Limb (tissue), 2 donors: ENCODE measurements around the gene SRCIN1.
"Not testable (repeated sequence)": the region's sequence is repeated elsewhere in the genome, so short reads cannot be mapped to it uniquely, and the experiment has no call there.

Experiments
- DNase-seq, 2 donors: peaks; one replicate each; pipeline ENCODE4 v3.0.0-alpha.2; 2016; ENCODE audit errors: extremely low spot score in 2 of 2

SRCIN1 gene, protein sequence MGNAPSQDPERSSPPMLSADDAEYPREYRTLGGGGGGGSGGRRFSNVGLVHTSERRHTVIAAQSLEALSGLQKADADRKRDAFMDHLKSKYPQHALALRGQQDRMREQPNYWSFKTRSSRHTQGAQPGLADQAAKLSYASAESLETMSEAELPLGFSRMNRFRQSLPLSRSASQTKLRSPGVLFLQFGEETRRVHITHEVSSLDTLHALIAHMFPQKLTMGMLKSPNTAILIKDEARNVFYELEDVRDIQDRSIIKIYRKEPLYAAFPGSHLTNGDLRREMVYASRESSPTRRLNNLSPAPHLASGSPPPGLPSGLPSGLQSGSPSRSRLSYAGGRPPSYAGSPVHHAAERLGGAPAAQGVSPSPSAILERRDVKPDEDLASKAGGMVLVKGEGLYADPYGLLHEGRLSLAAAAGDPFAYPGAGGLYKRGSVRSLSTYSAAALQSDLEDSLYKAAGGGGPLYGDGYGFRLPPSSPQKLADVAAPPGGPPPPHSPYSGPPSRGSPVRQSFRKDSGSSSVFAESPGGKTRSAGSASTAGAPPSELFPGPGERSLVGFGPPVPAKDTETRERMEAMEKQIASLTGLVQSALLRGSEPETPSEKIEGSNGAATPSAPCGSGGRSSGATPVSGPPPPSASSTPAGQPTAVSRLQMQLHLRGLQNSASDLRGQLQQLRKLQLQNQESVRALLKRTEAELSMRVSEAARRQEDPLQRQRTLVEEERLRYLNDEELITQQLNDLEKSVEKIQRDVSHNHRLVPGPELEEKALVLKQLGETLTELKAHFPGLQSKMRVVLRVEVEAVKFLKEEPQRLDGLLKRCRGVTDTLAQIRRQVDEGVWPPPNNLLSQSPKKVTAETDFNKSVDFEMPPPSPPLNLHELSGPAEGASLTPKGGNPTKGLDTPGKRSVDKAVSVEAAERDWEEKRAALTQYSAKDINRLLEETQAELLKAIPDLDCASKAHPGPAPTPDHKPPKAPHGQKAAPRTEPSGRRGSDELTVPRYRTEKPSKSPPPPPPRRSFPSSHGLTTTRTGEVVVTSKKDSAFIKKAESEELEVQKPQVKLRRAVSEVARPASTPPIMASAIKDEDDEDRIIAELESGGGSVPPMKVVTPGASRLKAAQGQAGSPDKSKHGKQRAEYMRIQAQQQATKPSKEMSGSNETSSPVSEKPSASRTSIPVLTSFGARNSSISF

DNA sequence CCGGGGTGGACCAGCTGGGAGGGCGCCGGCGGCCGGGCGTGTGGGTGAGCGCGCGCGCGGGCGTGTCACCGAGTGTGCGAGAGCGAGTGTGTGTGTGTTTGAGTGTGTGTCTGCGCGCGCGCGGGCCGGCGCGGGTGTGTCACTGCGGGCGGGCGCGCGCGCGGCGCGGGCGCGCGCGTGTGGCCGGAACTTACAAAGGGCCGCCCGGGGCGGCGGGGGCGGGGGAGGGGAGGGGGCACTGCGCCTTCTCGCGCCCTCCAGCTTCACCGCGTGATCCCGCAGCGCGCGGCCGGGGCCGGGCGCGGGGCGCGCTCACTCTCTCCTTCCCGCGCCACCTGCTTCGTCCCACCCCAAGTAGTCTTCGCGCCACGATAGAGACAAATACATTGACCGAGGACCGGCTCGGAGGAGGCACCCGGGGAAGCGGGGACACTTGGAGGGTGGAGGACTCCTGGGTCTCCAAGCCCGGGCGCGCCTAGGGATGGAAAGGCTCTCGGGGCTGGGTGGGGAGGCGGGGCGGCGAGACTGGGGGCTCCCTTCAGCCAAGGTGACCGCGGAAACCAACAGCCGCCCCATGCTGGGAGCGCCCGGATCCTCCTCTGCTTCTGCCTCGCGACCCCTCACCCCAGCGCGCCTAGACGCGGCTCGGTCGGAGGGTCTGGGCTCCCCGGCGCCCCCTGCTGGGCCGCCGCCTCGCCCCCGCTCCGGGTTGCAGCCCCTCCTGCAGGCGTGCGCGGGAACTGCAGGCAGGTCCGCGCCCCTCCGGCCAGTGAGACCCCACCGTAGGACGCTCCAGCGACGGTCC is at the start of gene SRCIN1:
Gene SRCIN1, minus strand, starts transcription at position 112 of the 805 bp plus-strand sequence. CDS start 247 bp downstream, outside the sequence.
- peak; percentile 73 to 86 for DNase-seq

DNA sequence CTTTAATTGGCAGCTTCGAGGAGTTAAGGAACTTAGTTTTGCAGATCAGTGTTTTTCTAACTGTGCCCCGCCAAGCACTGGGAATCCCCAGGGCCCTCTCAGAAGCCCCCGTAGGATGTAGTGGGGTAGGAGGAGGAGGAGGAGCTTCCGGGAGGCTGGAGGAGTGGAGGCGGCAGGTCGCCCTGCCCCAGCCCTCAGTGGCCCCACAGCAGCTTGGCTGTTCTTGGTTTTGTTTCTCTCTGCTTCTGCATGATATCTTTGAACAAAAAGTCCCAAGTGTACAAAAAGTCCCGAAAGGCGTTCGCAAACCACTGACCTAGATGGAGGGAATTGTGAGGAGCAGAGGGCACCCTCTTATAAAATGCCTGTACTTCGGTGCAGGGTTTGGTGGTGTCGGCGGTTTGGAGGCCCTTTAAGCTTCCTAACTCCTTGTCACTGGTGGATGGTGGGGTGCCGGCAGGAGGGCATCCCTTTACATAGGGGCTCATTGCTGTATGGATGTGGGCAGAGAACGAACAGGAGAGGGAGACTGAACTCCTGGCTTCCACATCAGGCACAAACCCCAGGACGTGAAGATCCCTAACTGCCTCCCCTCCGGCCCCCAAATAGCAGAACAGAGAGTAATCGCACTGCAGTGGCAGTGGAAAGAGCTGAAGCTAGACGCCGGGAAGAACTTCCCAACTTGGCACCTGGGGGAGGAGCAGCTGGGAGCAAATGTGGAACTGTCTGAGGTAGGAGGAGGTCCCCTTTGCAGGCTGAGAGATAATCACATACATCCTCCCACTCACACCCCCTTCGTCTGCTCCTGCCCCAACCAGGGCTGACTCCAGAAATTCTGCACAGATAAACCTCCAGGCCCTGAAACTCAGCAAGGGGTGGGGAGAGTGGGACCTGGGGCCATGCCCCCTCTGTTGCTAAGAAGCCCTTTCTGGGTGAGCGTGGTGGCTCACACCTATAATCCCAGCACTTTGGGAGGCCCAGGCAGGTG is 49.0 kb upstream of the SRCIN1 start:
- DNase-seq = no peak

DNA sequence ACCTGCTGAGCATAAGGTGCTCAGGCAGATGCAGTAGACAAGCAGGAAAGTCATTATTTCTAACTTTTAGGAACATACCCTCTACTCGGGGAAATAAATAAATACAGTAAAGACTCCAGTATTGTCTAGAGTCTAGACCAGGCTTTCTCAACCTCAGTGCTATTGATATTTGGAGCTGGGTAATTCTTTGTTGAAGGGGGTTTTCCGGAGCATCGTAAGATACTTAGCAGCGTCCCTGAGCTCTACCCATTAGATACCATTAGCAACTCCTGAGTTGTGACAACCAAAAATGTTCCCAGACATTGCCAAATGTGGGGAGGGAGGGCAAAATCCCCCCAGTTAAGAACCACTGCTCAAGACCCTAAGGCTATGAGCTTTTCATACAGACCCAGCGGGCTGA is 47.9 kb upstream of the SRCIN1 start:
- DNase-seq = no peak

DNA sequence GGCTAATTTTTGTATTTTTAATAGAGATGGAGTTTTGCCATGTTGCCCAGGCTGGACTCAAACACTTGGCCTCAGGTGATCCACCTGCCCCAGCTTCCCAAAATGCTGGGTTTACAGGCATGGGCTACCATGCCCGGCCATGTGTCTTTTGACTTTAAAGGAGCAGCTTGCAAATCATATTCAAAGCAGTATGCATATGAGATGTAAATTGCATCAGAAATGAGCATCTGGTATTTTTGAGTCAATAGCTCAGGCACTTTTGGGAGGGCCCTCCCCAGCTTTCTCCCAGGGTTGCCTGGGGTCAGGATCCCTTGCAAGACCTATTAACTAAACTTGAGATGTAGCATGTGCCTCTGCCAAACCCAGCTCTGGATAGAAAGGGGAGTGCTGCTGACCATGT is 47.5 kb upstream of the SRCIN1 start:
- DNase-seq = no peak

DNA sequence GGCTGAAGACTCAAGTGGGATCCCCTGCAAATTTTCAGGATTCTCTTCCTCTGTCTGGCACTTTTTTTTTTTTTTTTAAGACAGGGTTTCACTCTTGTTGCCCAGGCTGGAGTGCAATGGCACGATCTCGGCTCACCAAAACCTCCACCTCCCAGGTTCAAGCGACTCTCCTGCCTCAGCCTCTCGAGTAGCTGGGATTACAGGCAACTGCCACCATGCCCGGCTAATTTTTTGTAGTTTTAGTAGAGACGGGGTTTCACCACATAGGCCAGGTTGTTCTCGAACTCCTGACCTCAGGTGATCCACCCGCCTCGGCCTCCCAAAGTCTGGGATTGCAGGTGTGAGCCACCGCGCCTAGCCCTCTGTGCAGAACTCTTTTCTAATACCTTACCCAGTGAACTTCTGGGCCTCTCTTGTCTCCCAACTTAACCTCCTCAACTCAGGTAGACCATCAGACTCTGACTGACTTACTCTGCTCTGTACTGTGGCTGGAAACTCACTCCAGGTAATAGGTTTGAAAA is 45.0 kb upstream of the SRCIN1 start:
- DNase-seq = not testable (repeated sequence)

DNA sequence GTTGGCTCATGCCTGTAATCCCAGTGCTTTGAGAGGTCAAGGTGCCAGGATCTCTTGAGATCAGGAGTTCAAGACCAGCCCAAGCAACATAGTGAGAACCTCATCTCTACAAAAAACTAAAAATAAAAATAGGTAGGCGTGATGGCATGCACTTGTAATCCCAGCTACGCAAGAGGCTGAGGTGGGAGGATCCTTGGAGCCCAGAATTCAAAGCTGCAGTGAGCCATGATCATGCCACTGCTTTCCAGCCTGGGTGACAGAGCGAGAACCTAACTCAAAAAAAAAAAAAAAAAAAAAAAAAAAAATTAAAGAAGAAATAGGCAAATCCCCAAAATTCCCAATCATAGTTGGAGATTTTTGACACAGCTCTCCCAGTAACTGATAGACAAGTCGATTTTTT is 32.2 kb upstream of the SRCIN1 start:
- no peak for DNase-seq

DNA sequence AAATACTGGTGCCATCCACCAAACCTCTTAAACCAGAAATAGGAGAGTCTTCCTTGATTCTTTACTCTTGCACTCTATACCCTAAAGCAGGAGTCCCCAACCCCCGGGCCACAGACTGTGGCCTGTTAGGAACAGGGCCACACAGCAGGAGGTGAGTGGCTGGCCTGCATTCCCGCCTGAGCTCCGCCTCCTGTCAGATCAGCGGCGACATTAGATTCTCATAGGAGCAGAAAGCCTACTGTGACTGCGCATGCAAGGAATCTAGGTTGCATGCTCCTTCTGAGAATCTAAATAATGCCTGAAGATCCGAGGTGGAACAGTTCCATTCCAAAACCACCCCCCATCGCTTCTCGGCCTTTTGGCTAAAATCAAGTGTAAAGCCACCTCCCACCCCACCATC is 30.3 kb upstream of the SRCIN1 start:
- DNase-seq = no peak

DNA sequence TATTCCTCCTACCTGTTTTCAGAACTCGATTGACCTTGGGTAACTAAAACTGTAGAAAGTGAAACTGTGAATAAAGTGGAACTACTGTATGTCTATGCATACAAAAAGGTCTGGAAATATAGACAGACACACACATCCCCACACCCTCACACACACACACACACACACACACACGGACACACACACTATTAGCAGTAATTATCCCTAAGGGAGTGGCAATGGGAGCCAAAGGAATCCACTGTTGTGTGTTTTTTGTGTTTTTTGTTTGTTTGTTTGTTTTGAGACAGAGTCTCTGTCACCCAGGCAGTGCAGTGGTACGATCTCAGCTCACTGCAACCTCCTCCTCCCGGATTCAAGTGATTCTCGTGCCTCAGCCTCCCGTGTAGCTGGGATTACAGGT is 26.6 kb upstream of the SRCIN1 start:
- DNase-seq = no peak

DNA sequence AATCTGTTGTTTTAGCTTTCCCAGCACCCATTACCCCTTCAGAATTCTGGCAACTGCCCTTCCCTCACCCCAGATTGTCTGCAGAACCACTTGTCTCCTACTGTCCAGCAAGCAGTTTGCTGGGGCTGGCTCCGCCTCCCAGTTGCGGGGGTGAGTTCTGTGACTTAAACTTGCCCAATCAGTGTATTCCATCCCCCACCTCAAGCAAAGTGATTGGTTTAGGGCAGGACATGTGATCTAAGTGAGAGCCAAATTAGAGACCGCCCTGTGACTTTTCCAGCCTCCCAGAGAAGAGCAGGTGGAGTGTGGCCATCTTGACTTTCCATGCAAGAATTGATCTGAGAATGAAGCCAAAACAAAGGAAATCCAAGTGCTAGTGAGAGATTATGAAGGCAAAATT is 22.7 kb upstream of the SRCIN1 start:
- no peak for DNase-seq

DNA sequence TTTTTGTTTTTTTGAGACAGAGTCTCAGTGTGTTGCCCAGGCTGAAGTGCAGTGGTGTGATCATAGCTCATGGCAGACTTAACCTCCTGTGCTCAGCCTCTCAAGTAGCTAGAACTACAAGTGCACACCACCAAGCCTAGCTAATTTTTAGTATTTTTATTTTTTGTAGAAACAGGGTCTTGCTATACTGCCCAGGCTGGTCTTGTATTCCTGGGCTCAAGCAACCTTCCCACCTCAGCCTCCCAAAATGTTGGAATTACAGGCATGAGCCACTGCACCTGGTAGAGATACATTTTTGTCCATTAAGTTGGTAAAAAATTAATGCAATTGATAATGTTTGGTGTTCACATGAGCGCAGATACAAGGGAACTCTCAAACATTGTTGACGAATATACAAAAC is 22.2 kb upstream of the SRCIN1 start:
- DNase-seq = no peak

DNA sequence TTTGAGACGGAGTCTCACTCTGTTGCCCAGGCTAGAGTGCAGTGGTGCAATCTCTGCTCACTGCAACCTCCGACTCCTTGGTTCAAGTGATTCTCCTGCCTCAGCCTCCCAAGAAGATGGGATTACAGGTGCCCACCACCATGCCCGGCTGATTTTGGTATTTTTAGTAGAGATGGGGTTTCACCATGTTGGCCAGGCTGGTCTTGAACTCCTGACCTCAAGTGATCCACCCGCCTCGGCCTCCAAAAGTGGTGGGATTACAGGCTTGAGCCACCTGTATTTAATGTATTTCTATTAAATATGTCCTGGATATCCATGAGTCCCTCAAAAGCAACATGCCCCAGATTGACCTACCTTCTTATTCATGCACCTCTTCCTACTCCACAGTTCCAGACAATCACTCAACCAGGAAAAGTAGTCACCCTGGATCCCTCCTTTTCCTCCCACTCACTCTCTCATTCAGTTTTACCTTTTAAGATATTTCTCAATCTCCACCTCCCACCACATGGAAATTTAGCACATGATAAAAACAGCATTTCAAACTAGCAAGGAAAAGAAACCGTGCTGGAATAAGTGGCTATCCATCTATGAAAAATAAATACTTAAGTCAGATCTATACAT is 21.0 kb upstream of the SRCIN1 start:
- not testable (repeated sequence) for DNase-seq

DNA sequence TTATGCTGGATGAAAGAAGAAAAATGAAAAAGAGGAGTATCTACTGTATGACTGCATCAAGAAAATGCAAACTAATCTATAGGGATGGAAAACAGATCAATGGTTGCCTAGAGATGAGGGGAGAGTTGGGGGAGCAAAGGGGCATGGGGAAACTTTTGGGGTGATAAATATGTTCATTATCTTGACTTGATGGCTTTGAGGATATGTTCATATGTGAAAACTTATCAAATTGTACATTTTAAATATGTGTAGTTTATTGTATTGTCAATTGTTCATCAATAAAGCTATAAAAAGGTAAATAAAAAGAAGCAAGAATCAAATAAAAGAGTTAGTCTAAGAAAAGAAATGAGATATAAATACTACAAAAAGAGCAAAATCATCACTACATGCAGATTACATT is 19.7 kb upstream of the SRCIN1 start:
- no peak for DNase-seq

DNA sequence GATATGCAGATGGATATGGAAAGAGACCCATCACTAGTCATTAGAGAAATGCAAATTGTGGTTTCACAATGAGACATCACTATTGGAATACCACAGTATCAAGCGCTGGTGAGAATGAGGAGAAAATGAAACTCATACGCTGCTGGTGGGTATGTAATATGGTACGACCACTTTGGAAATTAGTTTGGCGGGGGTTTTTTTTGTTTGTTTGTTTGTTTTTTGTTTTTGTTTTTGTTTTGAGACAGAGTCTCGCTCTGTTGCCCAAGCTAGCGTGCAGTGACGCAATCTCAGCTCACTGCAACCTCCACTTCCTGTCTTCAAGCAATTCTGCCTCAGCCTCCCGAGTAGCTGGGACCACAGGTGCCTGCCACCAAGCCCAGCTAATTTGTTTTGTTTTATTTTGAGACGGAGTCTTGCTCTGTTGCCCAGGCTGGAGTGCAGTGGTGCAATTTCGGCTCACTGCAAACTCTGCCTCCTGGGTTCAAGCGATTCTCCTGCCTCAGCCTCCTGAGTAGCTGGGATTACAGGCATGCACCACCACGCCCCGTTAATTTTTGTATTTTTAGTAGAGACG is 19.1 kb upstream of the SRCIN1 start:
- not testable (repeated sequence) for DNase-seq

DNA sequence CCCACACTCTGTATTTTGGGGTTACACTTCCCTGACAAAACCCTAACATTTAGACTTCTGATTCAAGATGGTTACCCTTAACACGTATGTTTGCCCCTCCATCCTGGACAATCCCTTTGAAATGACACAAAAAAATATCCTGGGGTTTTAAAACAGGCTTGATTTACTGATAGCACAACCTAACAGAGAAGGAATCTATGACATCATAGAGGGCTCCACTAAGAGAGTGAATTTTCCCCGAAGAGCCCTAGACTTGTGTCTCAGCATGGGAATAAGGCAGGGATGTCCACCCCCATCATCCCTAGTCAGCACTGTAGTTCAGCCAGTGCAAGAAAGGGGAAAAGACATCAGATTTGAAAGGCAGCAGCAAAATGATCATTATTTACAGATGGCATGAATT is 15.8 kb upstream of the SRCIN1 start:
- DNase-seq = no peak

DNA sequence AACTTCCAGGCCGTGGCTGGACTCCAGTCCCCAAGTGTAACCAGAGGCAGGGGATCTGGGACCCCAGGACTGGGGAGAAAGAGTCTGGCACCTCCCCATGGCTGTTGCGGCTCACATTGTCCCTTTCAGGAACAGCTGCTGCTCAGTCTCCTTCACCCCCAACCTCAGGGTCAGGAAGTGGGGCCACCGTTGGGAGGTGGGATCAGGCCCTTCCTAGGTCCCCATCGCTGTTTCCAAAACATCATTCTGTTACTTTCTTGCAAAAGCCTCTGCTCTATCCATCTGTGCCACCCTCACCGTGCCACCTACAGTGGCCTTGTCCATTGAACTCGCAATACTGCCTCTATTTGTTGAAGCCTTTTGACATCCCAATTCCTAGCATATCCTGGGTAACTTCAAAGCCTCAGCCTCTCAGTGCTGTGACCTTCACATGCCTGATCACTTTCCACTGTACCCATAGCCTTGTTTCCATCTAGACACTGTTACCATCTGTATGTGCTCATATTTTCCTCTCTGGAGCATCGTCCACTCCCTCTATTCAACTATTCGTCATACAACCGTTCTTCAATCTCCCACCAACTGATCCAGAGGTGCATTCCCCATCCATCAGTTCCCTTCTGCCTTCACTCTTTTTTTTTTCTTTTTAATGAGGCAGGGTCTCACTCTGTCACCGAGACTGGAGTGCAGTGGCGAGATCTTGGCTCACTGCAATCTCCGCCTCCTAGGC is 15.0 kb upstream of the SRCIN1 start:
- DNase-seq = no peak

DNA sequence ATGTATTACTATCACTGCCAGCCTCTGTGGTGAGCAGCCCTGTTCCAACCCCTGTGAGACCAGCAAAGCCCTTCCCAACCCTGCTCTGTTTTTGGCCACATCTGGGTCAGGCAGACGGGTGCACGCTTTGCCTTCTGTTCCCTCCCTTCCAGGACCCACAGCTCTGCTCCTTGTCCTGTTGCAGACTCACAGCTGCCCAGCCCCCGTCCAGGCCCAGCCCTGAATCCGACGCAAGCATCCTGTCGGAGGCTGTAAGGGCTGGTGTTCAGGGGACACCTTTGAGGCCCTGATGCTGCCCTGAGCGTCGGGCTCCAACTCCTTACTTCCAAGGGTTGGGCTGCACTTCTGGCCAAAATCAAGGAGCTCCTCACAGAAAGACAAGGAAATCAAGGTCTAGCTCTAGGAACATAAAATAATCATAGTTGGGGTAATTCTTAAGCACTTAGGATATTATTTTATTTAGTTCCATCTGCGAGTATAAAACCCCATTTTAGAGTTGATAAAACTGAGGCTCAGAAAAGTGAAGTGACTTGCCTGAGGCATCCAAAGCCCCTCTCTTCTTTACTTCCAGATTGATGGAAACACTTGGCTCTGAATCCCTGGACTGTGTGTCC is 14.3 kb upstream of the SRCIN1 start:
- DNase-seq = no peak

DNA sequence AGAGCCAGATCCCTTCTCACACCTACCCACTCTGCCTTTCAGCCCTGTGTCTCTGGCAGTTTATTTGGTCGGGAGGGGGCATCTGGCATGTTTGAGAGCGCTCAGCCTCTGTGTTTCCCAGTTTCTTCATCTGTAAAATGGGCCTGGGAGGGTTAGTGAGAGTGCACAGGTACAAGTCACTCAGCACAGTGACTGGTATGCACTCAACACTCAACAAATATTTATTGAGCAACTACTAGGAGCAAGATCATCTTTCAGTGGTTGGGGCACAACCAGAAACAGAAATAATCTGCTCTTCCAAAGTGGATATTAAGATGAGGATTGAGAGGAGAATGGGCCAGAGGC is 13.7 kb upstream of the SRCIN1 start:
- DNase-seq = no peak
